ENCODE data around the gene PLD5.

- TF ChIP-seq CTCF (IDR thresholded peaks at IDR 0.05): no peak
- no peak for TF ChIP-seq REST (IDR thresholded peaks at IDR 0.05; ENCODE audit: insufficient read depth in 1 of 2, low read depth in 2 of 2, low read length in 1 of 2)
- no peak for TF ChIP-seq TCF7L2 (IDR thresholded peaks at IDR 0.05; ENCODE audit: low read depth, low read length)
- no peak for TF ChIP-seq POLR2AphosphoS5 (IDR thresholded peaks at IDR 0.05; ENCODE audit: low read depth, low read length)
- TF ChIP-seq SIN3A (IDR thresholded peaks at IDR 0.05; ENCODE audit: borderline replicate concordance, insufficient read depth, low read depth, low read length): no peak
These were observed 458.7 kb downstream of the PLD5 start for GRCh38 chr1:242065813-242066212.

Measured in Panc1 (cell line).